Hematopoietic multipotent progenitor cell treated with erythropoietin and hydrocortisone succinate and interleukin-3 and kit ligand, for 17 days (in vitro differentiated cells): ENCODE results near the gene ADGRA3.
"Not testable (repeated sequence)": the region's sequence is repeated elsewhere in the genome, so short reads cannot be mapped to it uniquely, and the experiment has no call there.

ENCODE experiments used
- DNase-seq: peaks from one replicate; pipeline ENCODE4 v3.0.0-alpha.2; 2015; ENCODE audit warnings: low spot score

The ADGRA3 gene

DNA sequence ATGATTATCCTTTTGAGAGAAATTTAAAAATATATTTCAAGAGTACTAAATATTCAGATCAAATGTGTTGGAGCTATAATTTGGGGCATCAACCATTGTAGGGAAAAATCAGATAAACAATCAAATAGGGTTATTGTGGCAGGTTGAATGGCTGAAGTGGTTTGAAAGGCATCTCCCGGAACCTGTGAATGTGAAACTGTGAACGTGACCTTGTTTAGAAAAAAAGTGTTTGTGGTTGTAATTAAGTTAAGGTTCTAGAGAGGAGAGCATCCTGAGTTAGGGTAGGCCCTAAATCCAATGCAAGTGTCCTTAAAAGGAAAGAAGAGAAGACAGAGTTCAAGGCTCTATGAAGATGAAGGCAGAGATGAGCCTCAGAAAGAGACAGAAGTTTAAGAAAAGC lies 37.4 kb downstream of the ADGRA3 start:
- no peak for DNase-seq

DNA sequence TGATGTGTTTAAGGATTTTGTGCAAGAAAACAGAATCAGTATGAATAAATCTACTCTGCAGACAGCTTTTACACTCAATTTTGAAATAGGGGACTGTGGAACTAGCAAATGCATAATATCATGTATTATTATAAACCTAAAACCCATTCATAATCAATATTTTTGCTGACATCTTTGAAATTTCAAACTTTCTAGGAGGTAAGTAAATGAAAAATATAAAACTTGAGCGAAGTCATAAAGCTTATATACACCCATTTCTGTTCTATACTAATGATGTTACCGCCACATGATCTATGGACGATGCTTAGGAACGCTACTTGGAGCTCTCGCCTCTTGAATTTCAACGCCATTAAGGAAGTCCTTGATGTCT lies 38.1 kb downstream of the ADGRA3 start:
- no peak for DNase-seq

DNA sequence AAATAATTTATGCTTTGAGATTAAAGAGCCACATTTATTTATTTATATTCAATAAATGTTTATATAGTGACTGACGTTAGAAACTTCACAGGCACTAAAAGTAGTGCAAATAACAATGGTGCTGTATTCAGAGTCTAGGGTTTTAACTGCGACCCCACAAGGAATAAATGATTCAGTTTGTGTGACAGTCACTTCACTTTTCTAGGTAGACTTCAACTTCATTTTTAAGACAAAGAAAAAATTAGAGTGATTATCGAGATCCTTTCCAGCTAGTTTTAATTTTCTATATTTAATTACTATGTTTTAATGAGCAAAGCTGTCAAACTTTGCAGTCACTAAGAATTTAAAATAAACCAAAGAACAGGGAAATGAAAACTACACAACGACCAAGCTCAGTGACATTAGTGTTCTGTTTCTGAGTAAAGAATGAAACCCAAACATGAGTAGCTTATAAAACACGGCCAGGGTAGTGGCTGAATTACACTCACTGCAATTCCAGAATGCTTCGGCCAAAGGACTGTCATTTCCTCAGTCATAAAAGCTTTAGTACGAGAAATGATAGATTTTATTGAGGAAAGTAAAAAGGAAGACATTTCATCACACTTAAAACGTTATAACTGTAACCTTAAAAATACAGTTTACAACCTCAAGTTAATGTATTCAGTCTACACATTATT lies 38.6 kb downstream of the ADGRA3 start:
- no peak for DNase-seq

DNA sequence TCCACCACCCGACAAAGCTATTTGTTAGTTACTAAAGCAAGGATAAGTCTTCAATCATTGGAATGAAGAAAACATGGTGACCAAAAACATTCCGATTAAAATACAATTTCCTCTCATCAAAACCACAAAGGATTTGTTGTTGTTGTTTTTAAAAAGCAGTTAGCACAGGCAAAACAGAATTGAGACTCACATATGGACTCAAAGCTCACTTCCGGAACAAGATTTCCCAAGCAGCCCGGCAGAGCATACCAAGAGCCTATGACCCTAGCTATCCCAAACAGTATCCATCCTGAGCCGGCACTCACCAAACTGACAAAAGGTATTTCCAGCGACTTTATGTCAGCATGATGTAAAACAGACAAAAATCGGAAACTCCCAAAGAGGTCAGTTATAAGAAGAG lies 39.9 kb downstream of the ADGRA3 start:
- DNase-seq, result no peak

DNA sequence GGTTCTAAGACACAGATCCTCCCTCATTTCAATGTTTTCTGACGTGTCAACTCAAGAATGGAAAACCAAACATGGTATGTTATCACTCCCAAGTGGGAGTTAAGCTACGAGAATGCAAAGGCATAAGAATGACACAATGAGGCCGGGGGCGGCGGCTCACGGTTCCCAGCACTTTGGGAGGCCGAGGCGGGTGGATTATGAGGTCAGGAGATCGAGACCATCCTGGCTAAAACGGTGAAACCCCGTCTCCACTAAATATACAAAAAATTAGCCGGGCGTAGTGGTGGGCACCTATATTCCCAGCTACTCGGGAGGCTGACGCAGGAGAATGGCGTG lies 40.6 kb downstream of the ADGRA3 start:
- not testable (repeated sequence) for DNase-seq

DNA sequence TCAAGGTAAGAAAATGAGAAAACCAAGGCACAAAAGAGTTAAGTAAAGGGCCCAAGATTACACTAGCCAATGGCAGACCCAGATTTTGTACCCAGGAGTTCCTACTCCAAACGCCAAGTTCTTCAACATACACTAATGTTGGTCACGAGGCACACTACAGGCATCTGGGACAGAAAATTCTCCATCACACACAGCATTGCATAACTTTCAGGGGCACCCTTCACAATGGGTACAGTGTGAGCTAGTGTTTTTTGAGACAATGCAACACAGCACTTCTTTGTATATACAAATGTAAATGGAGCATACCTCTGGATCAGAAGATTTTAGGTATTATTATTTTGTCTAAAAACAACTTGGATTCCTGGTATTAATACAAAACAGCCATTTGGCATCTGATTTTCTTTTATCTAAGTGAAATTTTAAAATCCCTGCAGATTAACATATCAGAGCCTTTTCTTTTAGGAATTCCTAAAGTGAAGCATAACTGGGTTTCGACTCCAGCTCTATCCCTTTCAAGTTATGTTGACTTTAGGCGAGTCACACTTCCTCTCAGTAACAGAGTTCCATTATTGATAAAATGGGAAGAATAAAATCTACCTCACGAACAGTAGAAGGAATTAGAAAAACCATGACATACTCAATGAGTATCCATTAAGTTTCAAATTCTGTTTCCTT lies 41.1 kb downstream of the ADGRA3 start:
- DNase-seq, result no peak

DNA sequence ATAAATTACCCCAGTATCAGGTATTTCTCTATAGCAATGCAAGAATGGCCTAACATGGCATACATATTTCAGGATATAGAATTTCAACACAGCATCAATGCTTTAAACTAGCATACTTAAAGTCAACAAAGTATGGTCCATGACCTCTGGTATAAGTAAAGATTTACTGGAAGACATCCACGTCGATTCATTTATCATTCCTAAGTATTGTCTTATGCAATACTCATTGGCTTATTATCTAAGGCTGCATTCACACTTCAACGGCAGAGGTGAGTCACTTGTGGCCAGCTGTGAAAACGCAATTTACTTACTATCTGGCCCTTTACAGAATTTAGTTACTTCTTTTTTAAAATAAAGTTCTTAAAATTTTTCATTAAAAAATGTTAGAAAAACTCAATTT lies 42.6 kb downstream of the ADGRA3 start:
- DNase-seq, result no peak

DNA sequence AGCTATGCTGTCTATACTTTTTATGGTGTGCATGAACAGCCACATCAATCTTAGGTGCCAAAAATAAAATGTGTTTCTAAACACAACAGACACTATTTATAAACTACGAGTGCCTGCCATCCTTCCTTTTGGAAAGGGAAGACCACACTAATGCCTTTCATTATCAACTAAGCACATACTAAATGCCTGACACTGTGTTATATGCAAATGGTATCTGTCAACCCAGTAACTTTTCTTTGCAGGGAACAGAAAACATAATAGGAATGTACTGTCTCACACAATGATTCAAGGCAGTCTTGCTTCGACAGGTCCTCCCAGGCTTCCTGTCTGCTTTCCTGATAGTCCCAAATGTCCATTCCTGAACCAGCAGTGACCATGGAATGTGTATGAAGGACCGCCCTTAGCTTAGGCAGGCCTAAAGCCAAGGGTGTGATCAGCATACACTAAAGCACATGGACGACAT lies 43.8 kb downstream of the ADGRA3 start:
- no peak for DNase-seq

DNA sequence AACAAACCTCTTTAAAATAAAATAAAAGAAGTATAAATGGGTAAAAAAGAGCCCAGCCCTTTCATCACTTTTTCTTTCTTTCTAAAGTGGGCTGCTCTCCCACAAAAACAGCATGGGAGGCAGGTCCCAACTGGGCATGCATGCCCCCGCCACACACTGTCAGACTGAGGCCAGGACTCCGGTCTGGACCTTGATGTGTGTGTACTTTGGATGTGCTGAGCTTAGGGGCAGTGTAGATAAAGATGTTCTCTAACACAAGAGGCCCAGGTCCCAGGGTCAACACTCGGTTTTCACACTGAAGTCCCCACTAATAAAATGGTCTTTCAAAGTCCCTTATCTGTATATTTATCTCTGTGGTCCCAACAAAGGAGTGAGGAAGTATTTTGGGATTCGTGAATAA lies 44.4 kb downstream of the ADGRA3 start:
- no peak for DNase-seq

DNA sequence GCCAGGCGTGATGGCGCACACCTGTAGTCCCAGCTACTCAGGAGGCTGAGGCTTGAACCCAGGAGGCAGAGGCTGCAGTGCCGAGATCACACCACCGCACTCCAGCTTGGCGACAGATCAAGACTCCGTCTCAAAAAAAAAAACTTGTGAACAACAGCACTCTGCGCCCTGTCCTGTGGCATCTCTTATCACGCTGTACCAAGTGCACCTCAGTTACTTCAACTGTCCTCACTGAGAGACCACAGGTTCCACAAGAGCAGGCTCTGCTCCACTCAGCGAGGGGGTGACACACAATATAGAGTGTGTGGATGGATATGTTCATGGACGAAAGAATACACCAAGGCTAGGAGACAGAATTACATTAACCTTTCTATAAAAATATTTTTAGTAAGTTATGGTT lies 49.3 kb downstream of the ADGRA3 start:
- DNase-seq, result no peak

DNA sequence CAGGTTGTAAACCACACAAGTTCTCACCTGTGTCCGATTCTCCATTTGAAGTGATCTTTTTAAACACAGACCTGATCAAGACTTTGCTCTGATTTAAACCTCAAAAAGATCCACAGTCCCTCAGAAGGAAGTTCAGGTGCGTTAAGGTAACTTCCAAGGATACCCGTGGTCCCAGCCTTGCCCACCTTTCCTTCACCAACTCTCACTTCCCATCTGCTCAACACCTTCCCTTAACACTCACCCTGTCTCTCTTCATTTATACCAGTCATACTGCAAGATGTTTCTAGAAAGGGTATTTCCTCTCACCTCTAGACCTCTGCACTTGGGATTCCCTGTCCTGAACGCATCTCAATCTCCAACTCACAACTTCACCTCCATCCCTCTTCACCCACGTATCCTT lies 49.9 kb downstream of the ADGRA3 start:
- no peak for DNase-seq

DNA sequence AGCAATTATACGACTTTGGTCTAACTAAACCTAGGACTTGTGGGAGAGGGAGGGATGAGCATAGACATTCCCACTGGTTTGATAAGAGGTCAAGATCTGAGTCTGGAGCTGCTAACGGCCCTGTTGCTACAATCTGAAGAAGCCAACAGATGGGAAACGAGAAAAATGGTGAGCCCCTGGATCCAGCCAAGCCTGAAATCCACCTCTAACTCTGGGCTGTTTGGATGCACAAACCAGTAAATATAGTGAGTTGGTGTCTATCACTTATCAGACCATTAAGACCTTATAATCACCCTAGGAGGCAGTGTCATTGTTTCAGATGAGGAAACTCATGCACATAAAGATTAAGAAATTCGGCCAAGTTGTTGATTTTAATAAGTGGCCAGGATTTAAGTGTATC lies 50.5 kb downstream of the ADGRA3 start:
- DNase-seq, result no peak

DNA sequence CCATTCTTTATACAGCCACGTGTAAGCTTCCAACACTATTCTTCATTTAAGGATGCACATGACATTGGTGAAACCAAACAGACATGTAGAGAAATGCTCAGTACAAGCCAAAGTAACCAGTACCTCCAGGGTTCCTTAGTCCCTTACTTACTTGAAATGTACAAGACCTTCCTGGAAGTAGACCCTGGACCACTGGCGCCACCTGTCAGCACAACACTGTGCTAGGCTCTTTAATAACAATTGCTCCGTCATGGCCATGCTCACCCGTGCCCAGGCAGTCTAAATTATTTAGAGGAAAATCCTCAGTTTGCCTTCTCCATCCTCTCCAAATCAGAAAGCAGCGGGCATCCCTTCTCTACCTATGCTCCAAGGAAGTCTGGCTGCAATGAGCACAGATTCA lies 52.7 kb downstream of the ADGRA3 start:
- no peak for DNase-seq

DNA sequence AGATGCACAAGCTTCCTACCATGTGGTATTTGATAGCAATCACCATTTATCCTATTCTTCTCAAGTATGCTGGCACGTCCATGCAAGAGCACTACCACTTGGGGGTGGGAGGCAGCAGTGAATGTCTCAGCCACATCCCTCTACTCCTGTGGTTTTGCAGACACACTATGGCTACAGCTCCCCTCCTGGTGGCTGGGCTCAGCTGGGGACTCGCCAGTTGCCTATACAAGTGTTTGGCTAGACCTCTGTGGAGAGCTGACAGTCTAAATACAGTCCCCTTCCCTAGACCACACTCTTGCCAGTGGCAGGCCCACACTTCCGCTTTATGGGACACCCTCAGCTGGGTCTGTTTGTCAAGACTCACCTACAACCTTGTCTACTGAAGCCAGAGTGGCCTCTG lies 53.2 kb downstream of the ADGRA3 start:
- DNase-seq, result no peak

DNA sequence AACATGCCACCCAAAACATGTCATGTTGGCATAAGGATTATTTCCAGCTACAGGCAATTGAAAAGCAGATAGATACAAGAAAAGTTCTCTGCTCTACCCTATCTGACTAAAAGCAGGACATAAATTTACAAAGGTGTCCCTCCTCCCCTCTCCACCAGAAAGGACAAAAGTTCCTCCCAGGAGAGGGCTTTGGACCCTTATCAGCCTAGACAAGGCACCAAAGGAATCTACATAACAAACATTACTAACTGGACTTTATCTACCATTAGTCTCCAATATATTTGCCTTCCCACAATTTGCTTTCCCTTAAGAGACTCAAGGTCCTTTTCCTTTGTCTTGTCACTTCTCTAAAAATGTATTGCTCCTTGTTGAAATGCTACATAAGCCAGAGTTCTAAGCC lies 55.6 kb downstream of the ADGRA3 start:
- no peak for DNase-seq

DNA sequence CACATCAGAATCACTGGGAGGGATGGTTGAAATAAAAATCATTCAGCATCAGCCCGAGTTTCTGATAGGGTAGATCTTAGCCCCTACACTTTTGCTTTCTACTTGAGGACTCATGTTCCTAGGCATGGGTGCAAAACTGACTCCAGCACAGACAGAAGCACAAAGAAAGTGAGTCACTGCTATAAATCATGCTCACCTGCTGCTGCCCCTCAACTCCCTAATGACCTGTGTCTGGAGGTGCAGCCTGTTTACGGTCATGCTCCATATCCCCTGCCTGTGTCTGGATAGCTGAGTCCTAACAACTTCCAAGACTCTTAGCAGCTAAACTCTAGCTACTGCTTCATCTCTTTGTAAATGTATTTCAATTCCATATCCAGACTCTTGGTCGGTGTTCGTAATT lies 57.8 kb downstream of the ADGRA3 start:
- no peak for DNase-seq

DNA sequence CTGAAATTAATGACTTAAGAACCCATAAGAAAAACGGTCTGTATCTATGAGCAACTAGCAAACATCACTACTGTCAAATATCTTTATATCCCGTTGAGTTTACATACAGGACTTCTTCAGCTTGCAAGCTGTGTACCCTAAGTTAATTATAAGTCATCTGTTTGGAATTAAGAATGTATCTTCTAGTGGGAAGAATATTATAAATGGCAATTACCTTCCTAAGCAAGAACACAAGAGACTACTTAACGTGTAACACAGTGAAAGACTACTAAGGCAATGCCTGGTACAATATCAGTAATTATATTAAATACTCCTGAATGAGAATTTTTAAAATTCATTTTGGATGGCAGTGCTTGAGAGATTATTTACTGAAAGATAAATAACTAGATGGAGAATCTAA lies 58.5 kb downstream of the ADGRA3 start:
- DNase-seq, result no peak

DNA sequence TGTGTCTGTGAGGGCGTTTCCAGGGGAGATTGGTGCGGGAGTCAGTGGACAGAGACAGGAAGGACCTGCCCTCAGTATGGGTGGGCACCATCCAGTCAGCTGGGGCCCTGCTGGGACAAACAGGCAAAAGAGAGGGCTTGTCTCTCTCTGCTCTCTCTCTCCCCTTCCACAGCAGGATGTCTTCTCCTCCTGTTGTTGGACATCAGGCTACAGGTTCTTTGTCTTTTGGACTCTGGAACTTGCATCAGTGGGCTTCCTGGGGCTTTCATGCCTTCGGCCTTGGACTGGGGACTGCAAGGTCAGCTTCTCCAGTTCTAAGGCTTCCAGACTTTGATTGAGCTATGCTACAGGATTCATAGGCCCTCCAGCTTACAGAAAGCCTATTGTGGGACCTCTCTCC lies 59.6 kb downstream of the ADGRA3 start:
- no peak for DNase-seq

DNA sequence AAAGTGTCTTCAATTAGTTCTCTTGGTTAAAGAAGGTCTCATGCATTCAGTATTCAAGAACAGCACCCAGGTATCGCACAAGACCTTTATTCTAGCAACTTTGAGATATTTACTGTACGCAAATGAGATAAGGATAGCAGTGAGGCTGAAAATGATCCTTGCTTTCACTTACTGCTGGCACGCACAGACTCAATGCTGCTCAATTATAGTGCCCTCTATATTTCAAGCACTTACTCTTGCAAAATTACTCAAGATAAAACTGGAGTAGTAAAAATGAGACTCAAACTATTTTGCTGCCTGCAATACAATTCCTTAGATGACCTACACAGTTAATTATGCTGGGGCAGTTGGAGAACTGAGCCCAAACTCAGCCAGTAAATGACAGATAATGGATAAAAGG lies 60.9 kb downstream of the ADGRA3 start:
- DNase-seq, result no peak

DNA sequence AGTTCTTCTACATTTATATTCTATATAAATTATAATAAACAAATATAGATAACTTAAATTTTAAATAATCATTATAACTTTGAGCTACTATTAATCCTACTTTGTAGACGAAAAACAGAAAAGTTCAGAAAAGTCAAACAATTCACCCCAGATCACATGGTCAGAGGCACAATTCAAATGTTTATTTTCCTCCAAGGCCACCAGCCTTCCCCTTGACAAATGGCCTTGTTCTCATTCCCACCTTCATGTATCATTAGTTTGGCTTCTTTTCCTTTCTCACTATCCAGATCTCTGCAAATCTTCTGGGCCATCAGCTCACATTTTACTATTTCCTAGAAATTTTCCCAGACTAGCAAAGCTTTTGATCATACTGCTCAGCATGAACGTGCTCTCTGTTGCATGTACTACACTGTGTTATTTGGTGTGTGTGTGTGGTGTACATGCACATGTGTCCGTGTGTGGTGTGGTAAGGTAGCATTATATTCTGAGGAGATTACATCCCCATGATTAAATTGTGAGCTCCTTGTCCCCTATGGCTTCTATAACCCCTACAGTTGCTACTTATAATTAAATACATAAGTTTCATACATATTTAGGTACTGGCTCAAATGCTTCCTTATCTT lies 61.5 kb downstream of the ADGRA3 start:
- no peak for DNase-seq

DNA sequence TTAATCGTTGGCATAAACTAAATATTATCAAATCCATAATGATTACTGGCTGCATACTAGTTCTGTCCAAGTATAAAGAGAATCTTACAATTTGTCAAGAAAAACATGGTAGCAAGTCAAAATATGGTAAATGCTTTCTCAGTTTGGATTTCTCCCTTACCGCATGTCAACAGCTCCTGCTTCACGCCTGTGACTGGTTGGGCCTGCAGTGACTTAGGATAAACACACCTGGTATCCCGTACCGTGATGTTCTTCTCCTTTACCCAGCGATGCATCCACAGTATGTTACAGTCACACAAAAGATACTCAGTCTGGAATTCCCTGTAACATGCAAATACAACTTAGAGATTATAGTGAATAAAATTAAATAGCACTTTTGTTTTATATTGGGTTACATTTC lies 71.1 kb downstream of the ADGRA3 start:
- no peak for DNase-seq

DNA sequence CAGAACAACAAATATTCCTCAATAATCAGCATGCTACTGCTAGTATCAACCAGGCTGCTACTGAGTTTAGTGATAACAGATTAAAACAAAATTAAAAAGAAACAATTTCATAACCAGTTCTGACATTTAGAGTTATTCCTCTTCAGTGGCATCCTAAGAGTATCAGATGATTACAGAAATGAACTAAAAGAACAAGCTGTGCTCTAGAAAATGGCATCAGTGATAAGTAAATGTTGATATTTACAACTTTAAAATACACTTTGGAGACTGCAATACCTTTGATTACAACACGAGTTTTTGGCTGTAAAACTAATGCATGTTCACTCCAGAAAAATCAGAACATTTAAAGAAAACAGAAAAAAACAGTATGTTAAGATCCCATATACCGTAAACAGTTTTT lies 72.9 kb downstream of the ADGRA3 start:
- DNase-seq, result no peak

DNA sequence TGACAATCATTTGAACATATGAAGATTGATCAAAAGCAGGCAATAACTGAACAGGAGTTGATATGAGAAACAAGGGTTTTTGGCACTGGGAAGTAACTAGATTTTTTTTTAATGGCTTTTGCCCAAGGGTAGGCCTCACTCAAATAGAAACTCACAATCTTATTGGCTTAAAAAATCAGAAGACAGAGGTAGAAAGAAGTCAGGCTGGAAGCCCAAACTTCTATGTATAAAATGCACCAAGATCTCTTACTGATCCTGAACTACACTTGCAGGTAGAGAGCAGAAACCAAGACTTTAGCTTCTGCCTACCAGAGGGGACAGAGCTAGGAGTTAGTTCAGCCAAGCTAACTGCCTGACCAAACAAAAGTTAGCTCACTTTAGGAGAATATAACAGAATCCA lies 74.9 kb downstream of the ADGRA3 start:
- no peak for DNase-seq

DNA sequence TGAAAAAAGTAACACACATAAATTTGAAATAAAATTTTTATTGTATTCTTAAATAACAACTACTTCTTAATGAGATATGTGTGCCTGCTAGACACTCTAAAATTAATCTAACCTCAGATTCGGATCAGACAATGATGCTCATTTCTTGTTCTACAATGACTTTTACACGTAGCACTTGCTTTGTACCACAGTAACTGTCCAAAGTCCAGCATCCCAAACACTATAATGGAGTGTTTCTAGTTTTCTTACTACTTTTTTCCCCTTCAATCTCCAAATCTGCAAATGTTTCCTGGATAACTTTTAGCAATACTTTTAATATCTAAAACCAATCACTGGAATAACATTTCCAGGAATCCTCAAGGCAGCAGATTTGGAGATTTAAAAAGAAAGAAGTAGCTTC lies 75.9 kb downstream of the ADGRA3 start:
- no peak for DNase-seq
